ENCODE data around the gene C2orf42. TPM values are rescaled to one million over a fixed set of nuclear protein-coding genes. Genes with fewer than 3 reads are reported as not detected.
"Not testable (repeated sequence)": the region's sequence is repeated elsewhere in the genome, so short reads cannot be mapped to it uniquely, and the experiment has no call there.

Gene C2orf42
- total RNA-seq, 4 donors from 2014 or later = 2.3 to 18.2 (median 11.8) TPM

GRCh38 chr2:70104231-70105111 is 86.3 kb downstream of the C2orf42 start:
- 50 to 51% methylated on average over 11 of the region's 11 CpGs for WGBS, 2 donors
- peak in 1 of 2 donors; percentile 84 for DNase-seq (ENCODE audit: low spot score in 2 of 2)
- TF ChIP-seq, protein P1, sequence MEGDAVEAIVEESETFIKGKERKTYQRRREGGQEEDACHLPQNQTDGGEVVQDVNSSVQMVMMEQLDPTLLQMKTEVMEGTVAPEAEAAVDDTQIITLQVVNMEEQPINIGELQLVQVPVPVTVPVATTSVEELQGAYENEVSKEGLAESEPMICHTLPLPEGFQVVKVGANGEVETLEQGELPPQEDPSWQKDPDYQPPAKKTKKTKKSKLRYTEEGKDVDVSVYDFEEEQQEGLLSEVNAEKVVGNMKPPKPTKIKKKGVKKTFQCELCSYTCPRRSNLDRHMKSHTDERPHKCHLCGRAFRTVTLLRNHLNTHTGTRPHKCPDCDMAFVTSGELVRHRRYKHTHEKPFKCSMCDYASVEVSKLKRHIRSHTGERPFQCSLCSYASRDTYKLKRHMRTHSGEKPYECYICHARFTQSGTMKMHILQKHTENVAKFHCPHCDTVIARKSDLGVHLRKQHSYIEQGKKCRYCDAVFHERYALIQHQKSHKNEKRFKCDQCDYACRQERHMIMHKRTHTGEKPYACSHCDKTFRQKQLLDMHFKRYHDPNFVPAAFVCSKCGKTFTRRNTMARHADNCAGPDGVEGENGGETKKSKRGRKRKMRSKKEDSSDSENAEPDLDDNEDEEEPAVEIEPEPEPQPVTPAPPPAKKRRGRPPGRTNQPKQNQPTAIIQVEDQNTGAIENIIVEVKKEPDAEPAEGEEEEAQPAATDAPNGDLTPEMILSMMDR (IDR thresholded peaks at IDR 0.05) = no peak
- TF ChIP-seq POLR2A (IDR thresholded peaks at IDR 0.05) = no peak
- H3K4me3 ChIP-seq (ENCODE audit: low read depth, poor library complexity, severe bottlenecking) = no peak overlapping the region
- intact Hi-C loops (cut with DNase I; ENCODE audit: low total_unique reads) = no loop called here

GRCh38 chr2:70103531-70104061 is 87.2 kb downstream of the C2orf42 start:
- no peak for TF ChIP-seq POLR2A (IDR thresholded peaks at IDR 0.05)
- TF ChIP-seq, protein P1 (IDR thresholded peaks at IDR 0.05) = no peak
- WGBS, 2 donors = 90 to 95% methylated on average over 5 of the region's 5 CpGs
- DNase-seq (ENCODE audit: low spot score in 2 of 2) = peak in 1 of 2 donors; percentile 67
- no peak overlapping the region for H3K4me3 ChIP-seq (ENCODE audit: low read depth, poor library complexity, severe bottlenecking)
- intact Hi-C loops (cut with DNase I; ENCODE audit: low total_unique reads) = no loop called here

DNA sequence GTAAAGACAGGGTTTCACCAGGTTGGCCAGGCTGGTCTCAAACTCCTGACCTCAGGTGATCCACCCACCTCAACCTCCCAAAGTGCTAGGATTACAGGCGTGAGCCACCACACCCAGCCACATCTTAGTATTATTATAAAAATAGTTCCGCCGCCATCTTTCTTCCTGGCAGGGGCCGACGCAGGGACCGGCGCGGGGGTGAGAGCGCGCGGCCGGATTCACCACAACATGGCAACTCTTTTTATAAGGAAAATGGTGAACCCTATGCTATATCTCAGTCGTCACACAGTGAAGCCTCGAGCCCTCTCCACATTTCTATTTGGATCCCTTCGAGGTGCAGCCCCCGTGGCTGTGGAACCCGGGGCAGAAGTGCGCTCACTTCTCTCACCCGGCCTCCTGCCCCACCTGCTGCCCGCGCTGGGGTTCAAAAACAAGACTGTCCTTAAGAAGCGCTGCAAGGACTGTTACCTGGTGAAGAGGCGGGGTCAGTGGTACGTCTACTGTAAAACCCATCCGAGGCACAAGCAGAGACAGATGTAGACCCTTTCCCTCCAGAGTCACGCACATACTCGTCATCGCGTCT is 88.4 kb downstream of the C2orf42 start:
- WGBS, 2 donors = 95% methylated on average over 29 of the region's 29 CpGs
- intact Hi-C loops (cut with DNase I; ENCODE audit: low total_unique reads); H3K4me3 ChIP-seq (ENCODE audit: low read depth, poor library complexity, severe bottlenecking): not testable (repeated sequence)
- peak in 1 of 2 donors; percentile 61 for DNase-seq (ENCODE audit: low spot score in 2 of 2)

DNA sequence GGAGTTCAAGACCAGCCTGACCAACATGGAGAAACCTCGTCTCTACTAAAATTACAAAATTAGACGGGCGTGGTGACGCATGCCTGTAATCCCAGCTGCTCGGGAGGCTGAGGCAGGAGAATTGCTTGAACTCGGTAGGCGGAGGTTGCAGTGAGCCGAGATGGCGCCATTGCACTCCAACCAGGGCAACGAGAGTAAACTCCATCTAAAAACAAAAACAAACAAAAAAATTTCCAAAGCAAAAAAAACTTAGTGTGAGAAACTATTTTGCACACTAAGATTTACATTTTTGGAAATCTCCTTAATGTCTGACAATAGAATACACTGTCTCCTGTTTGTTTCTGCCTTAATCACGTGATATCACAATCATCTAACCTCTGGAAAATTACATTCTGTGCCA is 89.1 kb downstream of the C2orf42 start:
- intact Hi-C loops (cut with DNase I; ENCODE audit: low total_unique reads); DNase-seq (ENCODE audit: low spot score in 2 of 2); H3K4me3 ChIP-seq (ENCODE audit: low read depth, poor library complexity, severe bottlenecking): not testable (repeated sequence)
- 89 to 92% methylated on average over 11 of the region's 11 CpGs for WGBS, 2 donors

- 95 to 97% methylated on average over 6 of the region's 6 CpGs for WGBS, 2 donors
- no peak overlapping the region for H3K4me3 ChIP-seq (ENCODE audit: low read depth, poor library complexity, severe bottlenecking)
- TF ChIP-seq, protein P1 (IDR thresholded peaks at IDR 0.05) = no peak
- no peak for TF ChIP-seq POLR2A (IDR thresholded peaks at IDR 0.05)
- intact Hi-C loops (cut with DNase I; ENCODE audit: low total_unique reads) = no loop called here
- DNase-seq (ENCODE audit: low spot score in 2 of 2) = no peak
Measured at GRCh38 chr2:70101174-70101573, 89.6 kb downstream of the C2orf42 start.

Other genes with a start within 250 kb of the C2orf42 start
- 1,000 to 10,000 TPM in 1 of 4 donors, 100 to 1,000 TPM in 3; 771 to 1,715 (median 955) TPM for gene ASPRV1, start 229.4 kb downstream of the C2orf42 start, total RNA-seq
- gene PCBP1, start 103.5 kb downstream of the C2orf42 start, total RNA-seq = 100 to 1,000 TPM; 148 to 247 (median 186) TPM
- gene TIA1, start 57.6 kb upstream of the C2orf42 start, total RNA-seq = 10 to 100 TPM; 37.9 to 52.7 (median 40.4) TPM
- gene PCYOX1, start 67.1 kb upstream of the C2orf42 start, total RNA-seq = 10 to 100 TPM; 37.6 to 65.4 (median 47.6) TPM
- 10 to 100 TPM; 37.7 to 60.4 (median 45.3) TPM for gene SNRPG, start 102.7 kb upstream of the C2orf42 start, total RNA-seq
- gene FAM136A, start 111.0 kb upstream of the C2orf42 start, total RNA-seq = 10 to 100 TPM; 20.1 to 22.4 (median 21.3) TPM